DND-41 (cell line): Measurements from ENCODE around the gene FHDC1.

Source experiments
- EZH2 ChIP-seq: IDR thresholded peaks from 3 replicates; pipeline ENCODE4 v1.6.1; 2012; ENCODE audit warnings: borderline replicate concordance, low read depth, mild to moderate bottlenecking, moderate library complexity, low read length, inconsistent platforms; ENCODE audit not compliant: severe bottlenecking
- TF ChIP-seq, protein P1 (sequence below): IDR thresholded peaks from 2 replicates; pipeline ENCODE4 v1.5.1; 2012; ENCODE audit warnings: borderline replicate concordance, low read length, moderate library complexity, mild to moderate bottlenecking; ENCODE audit not compliant: poor library complexity, severe bottlenecking; ENCODE audit errors: extremely low read depth

DNA sequence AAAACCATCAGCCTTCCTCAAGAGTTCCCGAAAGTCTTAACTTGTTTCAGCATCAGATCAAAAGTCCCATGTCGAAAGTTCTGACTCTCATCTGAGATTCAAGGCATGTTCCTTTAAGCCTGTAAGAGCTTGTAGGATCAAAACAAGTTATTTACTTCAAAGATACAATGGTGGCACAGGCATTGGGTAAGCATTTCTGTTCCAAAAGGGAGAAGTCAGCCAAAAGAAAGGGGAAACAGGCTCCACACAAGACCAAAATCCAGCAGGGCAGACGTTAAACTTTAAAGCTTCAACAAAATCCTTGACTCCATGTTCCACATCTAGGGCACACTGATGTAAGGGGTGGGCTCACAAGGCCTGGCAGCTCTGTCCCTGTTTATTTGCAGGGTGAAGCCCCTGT is 91.7 kb downstream of the FHDC1 start:
- TF ChIP-seq, protein P1, sequence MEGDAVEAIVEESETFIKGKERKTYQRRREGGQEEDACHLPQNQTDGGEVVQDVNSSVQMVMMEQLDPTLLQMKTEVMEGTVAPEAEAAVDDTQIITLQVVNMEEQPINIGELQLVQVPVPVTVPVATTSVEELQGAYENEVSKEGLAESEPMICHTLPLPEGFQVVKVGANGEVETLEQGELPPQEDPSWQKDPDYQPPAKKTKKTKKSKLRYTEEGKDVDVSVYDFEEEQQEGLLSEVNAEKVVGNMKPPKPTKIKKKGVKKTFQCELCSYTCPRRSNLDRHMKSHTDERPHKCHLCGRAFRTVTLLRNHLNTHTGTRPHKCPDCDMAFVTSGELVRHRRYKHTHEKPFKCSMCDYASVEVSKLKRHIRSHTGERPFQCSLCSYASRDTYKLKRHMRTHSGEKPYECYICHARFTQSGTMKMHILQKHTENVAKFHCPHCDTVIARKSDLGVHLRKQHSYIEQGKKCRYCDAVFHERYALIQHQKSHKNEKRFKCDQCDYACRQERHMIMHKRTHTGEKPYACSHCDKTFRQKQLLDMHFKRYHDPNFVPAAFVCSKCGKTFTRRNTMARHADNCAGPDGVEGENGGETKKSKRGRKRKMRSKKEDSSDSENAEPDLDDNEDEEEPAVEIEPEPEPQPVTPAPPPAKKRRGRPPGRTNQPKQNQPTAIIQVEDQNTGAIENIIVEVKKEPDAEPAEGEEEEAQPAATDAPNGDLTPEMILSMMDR: no peak
- no peak for TF ChIP-seq EZH2
